ENCODE results near the gene SLC35E4. TPM values are rescaled to one million over a fixed set of nuclear protein-coding genes. Genes with fewer than 3 reads are reported as not detected.

The SLC35E4 gene
- total and polyA plus RNA-seq, 9 of the 15 experiments (the other 6 are each of a cell fraction or from before 2014, with no cell fraction given): 0.06 to 2.3 (median 0.86) TPM; not detected in 1

- TF ChIP-seq ZNF764 (CRISPR knock-in tag; IDR thresholded peaks at IDR 0.05; ENCODE audit: low read depth) (peak; percentile 50; the same call in 1 of the 2 replicates), ZNF512 (tag; IDR thresholded peaks at IDR 0.05) (no peak), EHMT2 (IDR thresholded peaks at IDR 0.05) (0 out of 2 replicates have a peak, but pooled peaks have one; percentile 32), ELF1 (tag; IDR thresholded peaks at IDR 0.05) (peak; percentile 73), ZNF253 (CRISPR knock-in tag; conservative IDR thresholded peaks at IDR 0.05) (no peak), CXXC5 (CRISPR knock-in tag; IDR thresholded peaks at IDR 0.05) (0 out of 2 replicates have a peak, but pooled peaks have one; percentile 25), SMARCA5 (IDR thresholded peaks at IDR 0.05) (peak; percentile 86), ZNF592 (IDR thresholded peaks at IDR 0.05) (peak; percentile 47; the same call in 1 of the 2 replicates), MYC (IDR thresholded peaks at IDR 0.05; ENCODE audit: low read depth, low read length) (0 out of 2 replicates have a peak, but pooled peaks have one; percentile 19), MYC (CRISPR knock-in tag; IDR thresholded peaks at IDR 0.05; ENCODE audit: borderline replicate concordance, low read depth) (no peak), ZBTB40 (IDR thresholded peaks at IDR 0.05) (peak; percentile 23; the same call in 1 of the 2 replicates), ZBTB40 (CRISPR knock-in tag; IDR thresholded peaks at IDR 0.05) (no peak), MAZ (CRISPR knock-in tag; conservative IDR thresholded peaks at IDR 0.05 in 1 of 2, IDR thresholded peaks at IDR 0.05 in 1 of 2) (peak in 1 of 2 experiments; percentile 48; a peak in 1 of 4 replicates)
Observed at GRCh38 chr22:30605449-30606110, 30.0 kb upstream of the SLC35E4 start (continued).
